A549 (cell line): Measurements from ENCODE around the gene SH3PXD2A. TPM values are rescaled to one million over a fixed set of nuclear protein-coding genes. Genes with fewer than 3 reads are reported as not detected.

Experiments
- ATAC-seq, 2 experiments: fragments of 200-7000 bp in 1 of 2; fragments of >200 bp in 1 of 2; cut with Nextera tagmentation in 1 of 2; cut with Tn5 transposase in 1 of 2; 3 replicates each; pipeline versions ENCODE4 v1.8.0 to v1.9.1; 2018 to 2020; ENCODE audit warnings: mild to moderate bottlenecking in 1 of 2, moderate library complexity in 1 of 2
- CTCF ChIA-PET: fragments of 300-600 bp; sonication (Branson Sonifier 250); formaldehyde crosslinking; extraction: SDS; loops from one replicate; lab custom pipeline; 2021; ENCODE audit warnings: antibody characterized with exemption, inconsistent platforms; lab: Yijun Ruan, JAX
- POLR2A ChIA-PET: fragments of 350-600 bp; formaldehyde crosslinking; extraction: SDS; loops from one replicate; lab custom pipeline; 2021; ENCODE audit warnings: antibody characterized with exemption, inconsistent platforms; lab: Yijun Ruan, JAX
- DNase-seq, 2 experiments: peaks; one replicate each; pipeline versions ENCODE4 v3.0.0 to v3.0.0-alpha.2; 2011 to 2016; ENCODE audit warnings: low read depth in 1 of 2, low spot score in 1 of 2
- FAIRE-seq: peaks from 2 replicates; lab custom pipeline; 2011; peaks lifted over from hg19 to GRCh38; lab: Jason Lieb, UNC
- H3K27ac ChIP-seq, 2 experiments: fragments of >200 bp; sonication (Bioruptor Twin); formaldehyde crosslinking; 3 replicates each; pipeline ENCODE4 v1.5.1; 2016 to 2017
- H3K4me1 ChIP-seq: fragments of >200 bp; sonication (Bioruptor Twin); formaldehyde crosslinking; 3 replicates; pipeline ENCODE4 v1.6.1; 2016
- H3K4me2 ChIP-seq: fragments of >200 bp; sonication (Bioruptor Twin); formaldehyde crosslinking; 3 replicates; pipeline ENCODE4 v1.6.1; 2016
- H3K4me3 ChIP-seq: fragments of >200 bp; sonication (Bioruptor Twin); formaldehyde crosslinking; 3 replicates; pipeline ENCODE4 v1.5.1; 2016
- H3K9me3 ChIP-seq: fragments of >200 bp; sonication (Bioruptor Twin); formaldehyde crosslinking; 3 replicates; pipeline ENCODE4 v1.6.1; 2016
- BHLHE40 ChIP-seq: IDR thresholded peaks from 2 replicates; pipeline ENCODE4 v1.6.1; 2012; ENCODE audit warnings: low read depth, low read length, inconsistent platforms
- E2F6 ChIP-seq: IDR thresholded peaks from 2 replicates; pipeline ENCODE4 v1.6.1; 2012; ENCODE audit warnings: low read depth, borderline replicate concordance
- EHMT2 ChIP-seq: fragments of 200-600 bp; sonication (generic); IDR thresholded peaks from 2 replicates; pipeline ENCODE4 v1.6.1; 2016; ENCODE audit warnings: antibody characterized with exemption, low read depth, mild to moderate bottlenecking, moderate library complexity
- ELK1 ChIP-seq: fragments of 150-350 bp; IDR thresholded peaks from 2 replicates; pipeline ENCODE4 v1.6.1; 2014; ENCODE audit warnings: low read depth, mild to moderate bottlenecking, low read length
- FOSL2 ChIP-seq, 2 experiments: fragments of 450-650 bp in 1 of 2; fragments of >200 bp in 1 of 2; sonication (Bioruptor Twin) in 1 of 2; formaldehyde crosslinking; IDR thresholded peaks; 2 replicates each; pipeline versions ENCODE4 v1.5.0 to v1.6.1; 2016 to 2020; ENCODE audit warnings: mild to moderate bottlenecking in 1 of 2, moderate library complexity in 1 of 2
- FOXS1 ChIP-seq: fragments of 250-450 bp; sonication (Bioruptor Pico); IDR thresholded peaks from 2 replicates; pipeline ENCODE4 v1.5.0; 2020; ENCODE audit warnings: mild to moderate bottlenecking, moderate library complexity
- GATA3 ChIP-seq: IDR thresholded peaks from 2 replicates; pipeline ENCODE4 v1.6.1; 2012; ENCODE audit warnings: borderline replicate concordance
- HDAC2 ChIP-seq: fragments of 200-600 bp; sonication (generic); IDR thresholded peaks from 2 replicates; pipeline ENCODE4 v1.6.1; 2016
- HES2 ChIP-seq: fragments of >200 bp; sonication (Bioruptor Twin); formaldehyde crosslinking; IDR thresholded peaks from 2 replicates; pipeline ENCODE4 v1.6.1; 2016
- HMGXB4 ChIP-seq: fragments of 250-450 bp; sonication (Bioruptor Pico); IDR thresholded peaks from 2 replicates; pipeline ENCODE4 v1.5.0; 2021; ENCODE audit warnings: mild to moderate bottlenecking, moderate library complexity, borderline replicate concordance
- HOXA7 ChIP-seq: fragments of 250-450 bp; sonication (Bioruptor Pico); IDR thresholded peaks from 2 replicates; pipeline ENCODE4 v1.5.0; 2020; ENCODE audit warnings: mild to moderate bottlenecking, moderate library complexity
- JUNB ChIP-seq: fragments of >200 bp; sonication (Bioruptor Twin); formaldehyde crosslinking; IDR thresholded peaks from 2 replicates; pipeline ENCODE4 v1.6.1; 2016
- KDM1A ChIP-seq: fragments of 200-600 bp; sonication (generic); IDR thresholded peaks from 2 replicates; pipeline ENCODE4 v1.6.1; 2016; ENCODE audit warnings: low read depth, mild to moderate bottlenecking
- MAFK ChIP-seq: fragments of 450-650 bp; IDR thresholded peaks from 2 replicates; pipeline ENCODE4 v1.6.1; 2014; ENCODE audit not compliant: partially characterized antibody
- MYC ChIP-seq: IDR thresholded peaks from 2 replicates; pipeline ENCODE4 v1.6.1; 2012; ENCODE audit warnings: mild to moderate bottlenecking, inconsistent platforms, low read length, improper control_type of control experiment, borderline replicate concordance
- PHF8 ChIP-seq: fragments of 200-600 bp; sonication (generic); IDR thresholded peaks from 2 replicates; pipeline ENCODE4 v1.6.1; 2016; ENCODE audit warnings: low read depth, mild to moderate bottlenecking, antibody characterized with exemption, moderate library complexity, borderline replicate concordance
- POLR2A ChIP-seq: IDR thresholded peaks from 2 replicates; pipeline ENCODE4 v1.6.1; 2012; ENCODE audit warnings: mild to moderate bottlenecking, low read length
- RAD21 ChIP-seq, 2 experiments: fragments of >200 bp in 1 of 2; sonication (Bioruptor Twin) in 1 of 2; formaldehyde crosslinking in 1 of 2; IDR thresholded peaks in 1 of 2; conservative IDR thresholded peaks in 1 of 2; 2 replicates in 1 of 2; 3 replicates in 1 of 2; pipeline ENCODE4 v1.6.1; 2012 to 2018; ENCODE audit warnings: inconsistent platforms in 1 of 2
- RARB ChIP-seq: fragments of 250-450 bp; sonication (Bioruptor Pico); IDR thresholded peaks from 2 replicates; pipeline ENCODE4 v1.8.0; 2021; ENCODE audit warnings: mild to moderate bottlenecking, moderate library complexity
- RCOR1 ChIP-seq: fragments of 150-350 bp; IDR thresholded peaks from 2 replicates; pipeline ENCODE4 v1.6.1; 2014; ENCODE audit warnings: antibody characterized with exemption, low read length, low read depth
- RFX5 ChIP-seq: fragments of 450-650 bp; IDR thresholded peaks from 2 replicates; pipeline ENCODE4 v1.7.1; 2014; ENCODE audit warnings: antibody characterized with exemption, mild to moderate bottlenecking, moderate library complexity
- SREBF2 ChIP-seq: fragments of 450-650 bp; IDR thresholded peaks from 2 replicates; pipeline ENCODE4 v1.6.1; 2014; ENCODE audit warnings: mild to moderate bottlenecking, moderate library complexity
- ZC3H11A ChIP-seq: fragments of 450-650 bp; IDR thresholded peaks from 2 replicates; pipeline ENCODE4 v1.6.1; 2014; ENCODE audit warnings: antibody characterized with exemption, mild to moderate bottlenecking
- ZFP36 ChIP-seq: fragments of 450-650 bp; IDR thresholded peaks from 2 replicates; pipeline ENCODE4 v1.6.1; 2014; ENCODE audit warnings: borderline replicate concordance; ENCODE audit not compliant: partially characterized antibody
- ZSCAN20 ChIP-seq: fragments of 250-450 bp; sonication (Bioruptor Pico); IDR thresholded peaks from 2 replicates; pipeline ENCODE4 v1.8.0; 2022; ENCODE audit warnings: mild to moderate bottlenecking, moderate library complexity
- WGBS: methylation state at CpG from one replicate; pipeline ENCODE4 v1.1.6; 2017; ENCODE audit errors: missing lambda C conversion rate; 5-methylcytosine and 5-hydroxymethylcytosine counted together
- polyA plus RNA-seq, 4 experiments: library from polyadenylated mRNA; depleted of rRNA in 3 of 4; stranded (reverse); fragments of >200 nt; fragmentation: RNase III in 1 of 4; extraction: RNeasy Plus Mini Kit Qiagen cat#74134 plus additional on column Dnase treatment in 1 of 4; gene quantifications; 2 replicates in 3 of 4; 3 replicates in 1 of 4; pipeline ENCODE4 v1.2.3, GENCODE V29; 2011 to 2017
- TF ChIP-seq, protein P1 (sequence below): fragments of 200-600 bp; sonication (generic); IDR thresholded peaks from 2 replicates; pipeline ENCODE4 v1.6.1; 2016; ENCODE audit warnings: antibody characterized with exemption, mild to moderate bottlenecking, moderate library complexity
- TF ChIP-seq, protein P2 (sequence below): fragments of >200 bp; sonication (Bioruptor Twin); formaldehyde crosslinking; IDR thresholded peaks from 3 replicates; pipeline ENCODE4 v1.6.1; 2016
- TF ChIP-seq, protein P3 (sequence below): IDR thresholded peaks from 2 replicates; pipeline ENCODE4 v1.6.1; 2012

The SH3PXD2A gene
- polyA plus RNA-seq, 2 of the 4 experiments (the other 2 are of a cell fraction), result 2.4 to 3.9 TPM

- no peak overlapping the region for H3K4me2 ChIP-seq
- ATAC-seq, result no peak
- TF ChIP-seq KDM1A, result no peak
- TF ChIP-seq, protein P1, sequence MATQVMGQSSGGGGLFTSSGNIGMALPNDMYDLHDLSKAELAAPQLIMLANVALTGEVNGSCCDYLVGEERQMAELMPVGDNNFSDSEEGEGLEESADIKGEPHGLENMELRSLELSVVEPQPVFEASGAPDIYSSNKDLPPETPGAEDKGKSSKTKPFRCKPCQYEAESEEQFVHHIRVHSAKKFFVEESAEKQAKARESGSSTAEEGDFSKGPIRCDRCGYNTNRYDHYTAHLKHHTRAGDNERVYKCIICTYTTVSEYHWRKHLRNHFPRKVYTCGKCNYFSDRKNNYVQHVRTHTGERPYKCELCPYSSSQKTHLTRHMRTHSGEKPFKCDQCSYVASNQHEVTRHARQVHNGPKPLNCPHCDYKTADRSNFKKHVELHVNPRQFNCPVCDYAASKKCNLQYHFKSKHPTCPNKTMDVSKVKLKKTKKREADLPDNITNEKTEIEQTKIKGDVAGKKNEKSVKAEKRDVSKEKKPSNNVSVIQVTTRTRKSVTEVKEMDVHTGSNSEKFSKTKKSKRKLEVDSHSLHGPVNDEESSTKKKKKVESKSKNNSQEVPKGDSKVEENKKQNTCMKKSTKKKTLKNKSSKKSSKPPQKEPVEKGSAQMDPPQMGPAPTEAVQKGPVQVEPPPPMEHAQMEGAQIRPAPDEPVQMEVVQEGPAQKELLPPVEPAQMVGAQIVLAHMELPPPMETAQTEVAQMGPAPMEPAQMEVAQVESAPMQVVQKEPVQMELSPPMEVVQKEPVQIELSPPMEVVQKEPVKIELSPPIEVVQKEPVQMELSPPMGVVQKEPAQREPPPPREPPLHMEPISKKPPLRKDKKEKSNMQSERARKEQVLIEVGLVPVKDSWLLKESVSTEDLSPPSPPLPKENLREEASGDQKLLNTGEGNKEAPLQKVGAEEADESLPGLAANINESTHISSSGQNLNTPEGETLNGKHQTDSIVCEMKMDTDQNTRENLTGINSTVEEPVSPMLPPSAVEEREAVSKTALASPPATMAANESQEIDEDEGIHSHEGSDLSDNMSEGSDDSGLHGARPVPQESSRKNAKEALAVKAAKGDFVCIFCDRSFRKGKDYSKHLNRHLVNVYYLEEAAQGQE, result no peak
- TF ChIP-seq HDAC2, result no peak
- no peak for TF ChIP-seq RCOR1
- no peak for TF ChIP-seq JUNB
- TF ChIP-seq ELK1, result no peak
- no peak for TF ChIP-seq RAD21 (conservative IDR thresholded peaks at IDR 0.05 in 1 of 2, IDR thresholded peaks at IDR 0.05 in 1 of 2)
- no peak for TF ChIP-seq ZFP36
- TF ChIP-seq BHLHE40, result no peak
- no peak for TF ChIP-seq HOXA7 (CRISPR knock-in tag)
- TF ChIP-seq HMGXB4 (CRISPR knock-in tag), result no peak
- no peak for TF ChIP-seq ZSCAN20 (CRISPR knock-in tag)
- TF ChIP-seq, protein P2, sequence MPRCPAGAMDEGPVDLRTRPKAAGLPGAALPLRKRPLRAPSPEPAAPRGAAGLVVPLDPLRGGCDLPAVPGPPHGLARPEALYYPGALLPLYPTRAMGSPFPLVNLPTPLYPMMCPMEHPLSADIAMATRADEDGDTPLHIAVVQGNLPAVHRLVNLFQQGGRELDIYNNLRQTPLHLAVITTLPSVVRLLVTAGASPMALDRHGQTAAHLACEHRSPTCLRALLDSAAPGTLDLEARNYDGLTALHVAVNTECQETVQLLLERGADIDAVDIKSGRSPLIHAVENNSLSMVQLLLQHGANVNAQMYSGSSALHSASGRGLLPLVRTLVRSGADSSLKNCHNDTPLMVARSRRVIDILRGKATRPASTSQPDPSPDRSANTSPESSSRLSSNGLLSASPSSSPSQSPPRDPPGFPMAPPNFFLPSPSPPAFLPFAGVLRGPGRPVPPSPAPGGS, result no peak
- ChIA-PET CTCF (interaction anchor here (1.7 to 3.2 kb wide), 5 partner anchors 9 to 114 kb away, joined by 4 to 11 read pairs (median 5); no protein-coding TSS in a partner anchor), POLR2A (no interaction called here)
- no peaks in the 10 kb centered on the region for H3K9me3 ChIP-seq
- peaks cover 25% of the 10 kb centered on the region for H3K4me1 ChIP-seq
- H3K27ac ChIP-seq, result no peak overlapping the region
- DNase-seq, result no peak
- no peak overlapping the region for H3K4me3 ChIP-seq
- WGBS, result 87% methylated on average over 7 of the region's 7 CpGs
- FAIRE-seq, result no peak
These were observed 28.5 kb downstream of the SH3PXD2A start for GRCh38 chr10:103826885-103827284.

- Histone ChIP-seq H3K9me3 (no peaks in the 10 kb centered on the region), H3K27ac (peak overlapping the region; percentile 41 to 59; a peak in 3 of 6 replicates), H3K4me1 (peaks cover 26% of the 10 kb centered on the region), H3K4me3 (no peak overlapping the region), H3K4me2 (no peak overlapping the region)
- ChIA-PET CTCF (interaction anchor here (1.8 kb wide), 1 partner anchor 32 kb away, joined by 4 read pairs; no protein-coding TSS in a partner anchor), POLR2A (no interaction called here)
- 75% methylated on average over 6 of the region's 6 CpGs for WGBS
- DNase-seq (no peak), ATAC-seq (no peak), FAIRE-seq (no peak)
- TF ChIP-seq HES2, result no peak
- TF ChIP-seq MAFK, result no peak
- no peak for TF ChIP-seq PHF8
- TF ChIP-seq, protein P3, sequence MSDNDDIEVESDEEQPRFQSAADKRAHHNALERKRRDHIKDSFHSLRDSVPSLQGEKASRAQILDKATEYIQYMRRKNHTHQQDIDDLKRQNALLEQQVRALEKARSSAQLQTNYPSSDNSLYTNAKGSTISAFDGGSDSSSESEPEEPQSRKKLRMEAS, result no peak
- no peak for TF ChIP-seq BHLHE40
- TF ChIP-seq ZC3H11A, result no peak
- no peak for TF ChIP-seq RARB (CRISPR knock-in tag)
- no peak for TF ChIP-seq FOXS1
- TF ChIP-seq RFX5, result no peak
- no peak for TF ChIP-seq KDM1A
- no peak for TF ChIP-seq E2F6
- no peak for TF ChIP-seq ZSCAN20 (CRISPR knock-in tag)
- no peak for TF ChIP-seq MYC
- TF ChIP-seq GATA3, result no peak
- no peak for TF ChIP-seq HDAC2
- no peak for TF ChIP-seq EHMT2
- no peak for TF ChIP-seq SREBF2
- no peak for TF ChIP-seq FOSL2 (IDR thresholded peaks at IDR 0.05)
- TF ChIP-seq FOSL2 (CRISPR knock-in tag; IDR thresholded peaks at IDR 0.05), result no peak
- no peak for TF ChIP-seq POLR2A
These were observed 31.1 kb downstream of the SH3PXD2A start for GRCh38 chr10:103824281-103824680.
